Erythroblast (primary cell): Measurements from ENCODE around the gene IGSF8.

Experiments
- GATA1 ChIP-seq: IDR thresholded peaks from 2 replicates; pipeline ENCODE4 v1.6.1; 2011; ENCODE audit warnings: low read depth, mild to moderate bottlenecking, control low read depth, low read length, moderate library complexity
- POLR2A ChIP-seq: IDR thresholded peaks from 2 replicates; pipeline ENCODE4 v1.6.1; 2011; ENCODE audit warnings: mild to moderate bottlenecking, low read length

- no peak for TF ChIP-seq POLR2A
- no peak for TF ChIP-seq GATA1
Observed at GRCh38 chr1:160066829-160067745, 31.3 kb downstream of the IGSF8 start.
